Stimulated activated CD8-positive, alpha-beta memory T cell treated with anti-CD3 and anti-CD28 coated beads, Interleukin-12 subunit alpha, Interleukin-12 subunit beta, amount 100 ng/mL, for 4 hours (primary cell): ENCODE measurements around the gene TTYH2.
A peak's percentile ranks its signal among the peaks of the same experiment; 100 is the strongest.
"Not testable (repeated sequence)": the region's sequence is repeated elsewhere in the genome, so short reads cannot be mapped to it uniquely, and the experiment has no call there.

Experiments used
- DNase-seq: peaks from one replicate; pipeline ENCODE4 v3.0.0-alpha.2; 2020; ENCODE audit warnings: low read depth

Gene TTYH2, protein sequence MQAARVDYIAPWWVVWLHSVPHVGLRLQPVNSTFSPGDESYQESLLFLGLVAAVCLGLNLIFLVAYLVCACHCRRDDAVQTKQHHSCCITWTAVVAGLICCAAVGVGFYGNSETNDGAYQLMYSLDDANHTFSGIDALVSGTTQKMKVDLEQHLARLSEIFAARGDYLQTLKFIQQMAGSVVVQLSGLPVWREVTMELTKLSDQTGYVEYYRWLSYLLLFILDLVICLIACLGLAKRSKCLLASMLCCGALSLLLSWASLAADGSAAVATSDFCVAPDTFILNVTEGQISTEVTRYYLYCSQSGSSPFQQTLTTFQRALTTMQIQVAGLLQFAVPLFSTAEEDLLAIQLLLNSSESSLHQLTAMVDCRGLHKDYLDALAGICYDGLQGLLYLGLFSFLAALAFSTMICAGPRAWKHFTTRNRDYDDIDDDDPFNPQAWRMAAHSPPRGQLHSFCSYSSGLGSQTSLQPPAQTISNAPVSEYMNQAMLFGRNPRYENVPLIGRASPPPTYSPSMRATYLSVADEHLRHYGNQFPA

DNA sequence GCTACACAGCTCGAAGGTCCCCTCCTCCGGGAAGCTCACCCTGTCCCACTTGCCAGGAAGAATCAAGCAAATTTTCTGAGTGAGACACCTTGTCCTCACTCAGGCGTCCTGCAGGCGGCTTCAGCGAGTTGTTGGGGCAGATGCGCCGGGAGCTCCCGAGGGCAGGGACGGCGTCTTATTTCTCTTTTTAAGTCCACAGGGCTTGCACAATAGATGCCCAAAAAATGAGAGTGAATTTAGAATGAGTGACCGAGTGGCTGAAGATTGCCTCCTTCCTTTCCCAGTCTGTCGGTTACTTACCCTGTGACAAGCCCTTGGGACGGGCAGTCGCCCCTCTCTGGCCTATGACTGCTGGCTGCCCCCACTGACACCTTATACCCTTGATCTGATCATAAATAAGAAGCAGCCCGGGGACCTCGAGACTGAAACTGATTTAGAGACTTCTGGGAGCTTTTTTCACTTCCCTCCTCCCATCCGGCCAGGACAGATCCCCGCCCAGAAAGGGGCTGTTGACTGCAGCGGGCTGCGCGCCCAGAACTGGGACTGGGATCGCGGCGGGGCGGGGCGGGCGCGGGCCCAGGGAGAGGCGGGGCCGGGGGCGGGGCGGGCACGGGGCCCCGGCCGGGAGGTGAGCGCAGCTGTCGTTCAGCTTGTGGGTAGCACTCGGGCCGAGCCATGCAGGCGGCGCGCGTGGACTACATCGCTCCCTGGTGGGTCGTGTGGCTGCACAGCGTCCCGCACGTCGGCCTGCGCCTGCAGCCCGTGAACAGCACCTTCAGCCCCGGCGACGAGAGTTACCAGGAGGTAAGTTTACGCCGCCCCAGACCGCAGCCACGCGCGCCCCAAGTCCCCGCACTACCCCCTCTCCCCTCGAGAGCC is at the start of gene TTYH2:
TTYH2 (plus strand) TSS at position 659 of the 879 bp plus-strand sequence; CDS start at position 676, 17 bp downstream.
- peak; percentile 59 for DNase-seq

DNA sequence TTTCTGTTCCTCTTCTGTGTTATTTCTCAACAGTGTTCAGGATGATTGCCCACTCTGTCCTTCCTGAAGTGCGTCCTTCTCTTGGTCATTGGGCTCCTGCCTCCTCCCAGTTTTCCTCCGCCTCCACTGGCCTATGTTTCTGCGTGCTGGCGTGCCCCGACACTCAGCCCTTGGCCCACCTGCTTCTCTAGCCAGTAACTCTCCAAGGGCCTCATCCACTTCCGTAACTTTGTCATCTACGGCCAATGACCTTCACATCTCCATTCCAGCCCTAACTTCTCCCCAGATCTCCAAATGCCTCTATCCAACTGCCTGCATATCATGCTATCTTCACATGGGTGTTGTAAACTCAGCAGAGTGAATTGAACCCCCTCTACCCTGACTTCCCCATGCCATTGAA is 49.5 kb upstream of the TTYH2 start:
- no peak for DNase-seq

DNA sequence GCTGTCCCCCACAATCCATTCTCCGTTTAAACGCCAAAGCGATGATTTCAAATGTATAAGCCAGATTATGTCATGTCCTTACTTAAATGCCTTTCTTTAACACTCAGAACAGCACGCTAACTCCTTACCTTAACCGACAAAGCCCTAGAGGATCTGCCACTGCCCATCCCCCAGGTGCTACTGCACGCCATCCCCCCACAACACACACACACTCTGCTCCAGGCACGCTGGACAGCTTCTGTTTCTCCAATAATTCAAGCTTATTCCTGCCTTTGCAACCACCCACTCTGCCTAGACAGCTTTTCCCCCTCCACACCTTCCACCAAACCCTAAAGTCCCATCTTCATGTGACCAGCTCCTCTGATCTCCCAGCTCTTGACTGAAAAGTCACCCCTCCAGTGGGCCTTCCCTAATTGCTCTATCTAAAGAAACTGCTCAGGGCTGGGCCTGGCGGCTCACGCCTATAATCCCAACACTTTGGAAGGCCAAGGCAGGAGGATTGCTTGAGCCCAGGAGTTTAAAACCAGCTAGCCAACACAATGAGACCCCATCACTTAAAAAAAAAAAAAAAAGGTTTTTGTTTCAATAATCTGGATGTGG is 48.8 kb upstream of the TTYH2 start:
- no peak for DNase-seq

DNA sequence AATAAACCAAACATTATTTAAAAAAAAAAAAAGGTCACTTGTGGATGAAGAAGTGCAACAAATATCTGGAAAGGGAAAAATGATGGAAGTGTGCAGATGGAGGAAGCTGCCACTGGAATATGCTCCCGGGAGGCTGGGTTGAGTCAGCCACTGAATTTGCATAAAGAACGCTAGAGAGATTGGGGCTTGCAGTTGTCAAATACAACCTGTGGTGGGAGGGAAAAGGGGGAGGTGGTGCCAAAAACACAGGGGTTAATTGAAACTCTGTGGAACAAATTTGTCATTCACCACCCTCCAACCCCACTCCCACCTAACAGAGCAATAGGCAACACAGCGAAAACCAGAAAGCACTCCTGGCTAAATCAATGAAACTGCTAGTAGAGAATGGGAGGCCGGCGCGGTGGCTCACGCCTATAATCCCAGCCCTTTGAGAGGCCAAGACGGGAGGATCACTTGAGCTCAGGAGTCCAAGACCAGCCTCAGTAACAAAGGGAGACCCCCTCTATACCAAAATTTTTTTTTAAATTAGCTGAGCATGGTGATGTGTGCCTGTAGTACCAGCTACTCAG is 47.5 kb upstream of the TTYH2 start:
- no peak for DNase-seq

DNA sequence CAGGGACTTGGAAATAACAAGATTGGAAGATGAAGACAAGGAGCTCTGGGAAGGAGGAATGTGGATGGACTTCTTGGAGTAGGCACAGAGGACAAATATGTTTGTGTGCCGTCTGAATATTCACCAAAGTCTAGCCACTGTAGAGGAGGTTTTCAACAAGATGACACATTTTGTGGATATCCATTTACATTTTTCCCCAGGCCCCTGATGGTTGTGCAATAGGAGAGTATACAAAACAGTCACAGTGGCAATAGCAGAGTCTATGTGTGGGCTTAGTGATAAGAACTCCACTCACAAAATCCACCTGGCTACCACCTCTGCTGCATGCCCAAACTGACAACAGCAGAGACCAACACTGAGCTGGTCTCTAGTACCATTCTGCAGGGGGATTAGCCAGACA is 42.4 kb upstream of the TTYH2 start:
- DNase-seq, result no peak

DNA sequence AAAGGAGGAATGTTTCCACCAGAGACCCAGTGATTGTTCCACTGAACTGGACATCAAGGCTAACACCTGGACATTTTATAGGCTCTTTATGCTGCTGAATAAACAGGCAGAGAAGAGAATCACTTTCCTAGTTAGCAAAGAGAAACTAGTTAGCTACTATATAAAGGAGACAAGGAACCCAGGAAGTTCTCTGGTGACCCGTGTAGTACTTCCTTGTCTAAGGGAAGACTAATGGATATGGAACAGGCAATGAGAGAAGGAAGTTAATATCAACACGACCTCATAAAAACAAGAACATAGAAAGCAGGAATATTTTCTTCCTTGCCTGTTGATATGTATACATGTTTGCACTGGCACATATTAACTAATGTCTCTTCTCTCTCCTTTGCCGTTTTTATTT is 40.7 kb upstream of the TTYH2 start:
- no peak for DNase-seq

DNA sequence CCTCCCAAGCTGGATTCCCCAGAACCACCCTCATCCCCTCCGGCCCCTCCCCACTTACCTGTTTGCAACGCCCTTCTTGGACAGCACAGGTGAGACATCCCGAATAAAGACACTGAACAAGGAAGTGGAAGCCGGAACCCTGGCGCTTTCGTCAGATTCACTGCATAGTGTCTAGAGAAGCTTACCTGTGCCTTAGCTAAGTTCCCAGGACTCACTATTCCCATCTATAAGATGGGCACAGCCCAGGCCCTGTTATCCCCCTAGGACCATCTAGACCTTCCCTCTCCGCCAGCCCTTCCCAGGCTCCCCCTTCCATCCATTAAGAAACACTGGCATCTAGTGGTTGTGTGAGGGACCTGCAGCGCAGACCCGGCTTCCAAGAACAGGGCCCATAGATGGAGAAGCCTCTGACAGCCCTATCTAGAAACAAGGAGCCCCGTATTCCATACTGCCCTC is 36.8 kb upstream of the TTYH2 start:
- DNase-seq, result no peak

DNA sequence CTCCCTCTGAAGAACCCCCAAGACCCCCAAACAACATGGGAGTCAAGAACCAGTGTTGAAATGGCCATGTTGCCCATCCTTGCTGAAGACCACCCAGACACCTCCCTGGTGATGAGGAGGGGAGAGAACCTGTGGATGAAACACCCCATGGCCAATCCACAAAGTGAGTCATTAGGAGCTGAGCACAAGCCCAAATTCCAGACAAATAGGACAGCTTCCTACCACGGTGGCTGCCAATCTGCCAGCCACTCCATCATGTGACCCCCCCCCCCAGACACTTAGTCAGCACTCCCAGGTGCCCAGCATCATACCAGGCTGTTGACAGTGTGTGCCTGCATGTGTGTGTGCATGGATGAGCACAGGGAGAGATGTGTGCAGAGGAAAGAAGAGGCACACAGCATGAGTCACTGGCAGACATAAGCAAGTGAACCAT is 36.3 kb upstream of the TTYH2 start:
- DNase-seq, result no peak

DNA sequence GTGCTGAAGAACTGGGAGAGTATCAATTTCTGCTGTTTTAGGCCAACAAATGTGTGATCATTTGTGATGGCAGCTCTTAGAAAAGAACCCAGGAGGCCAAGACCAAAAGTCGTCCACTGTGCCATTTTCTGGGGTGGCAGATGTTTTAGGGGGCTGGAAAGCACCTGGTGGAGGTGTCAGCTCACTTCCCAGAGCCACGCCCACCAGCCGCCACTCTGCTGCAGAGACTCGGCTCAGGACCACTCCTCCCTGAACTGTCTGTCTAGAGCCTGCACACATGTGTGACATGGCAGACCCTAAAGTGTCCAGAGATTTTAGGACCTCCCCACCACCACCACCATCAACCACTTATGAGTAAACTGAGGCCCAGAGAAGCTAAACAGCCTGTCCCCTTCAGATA is 33.8 kb upstream of the TTYH2 start:
- DNase-seq, result no peak

DNA sequence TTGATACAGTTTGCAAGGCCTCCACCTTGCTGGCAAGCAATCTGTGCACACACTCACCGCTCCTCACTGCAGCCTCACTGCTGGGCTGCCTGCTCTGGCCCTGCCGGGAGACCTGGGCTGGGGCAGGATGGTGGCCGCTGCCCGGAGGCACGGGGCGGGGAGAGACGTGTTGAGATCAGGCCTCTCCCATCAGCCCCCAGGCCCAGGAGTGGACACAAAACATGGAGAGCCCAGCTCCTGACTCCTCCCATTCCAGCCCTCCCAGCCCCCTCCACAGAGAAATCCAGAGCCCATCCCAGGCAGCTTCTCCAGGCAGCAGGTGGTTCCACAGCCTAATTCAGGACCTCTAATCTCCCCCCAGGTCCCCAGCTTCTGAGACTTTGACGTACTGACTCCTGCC is 33.0 kb upstream of the TTYH2 start:
- no peak for DNase-seq

DNA sequence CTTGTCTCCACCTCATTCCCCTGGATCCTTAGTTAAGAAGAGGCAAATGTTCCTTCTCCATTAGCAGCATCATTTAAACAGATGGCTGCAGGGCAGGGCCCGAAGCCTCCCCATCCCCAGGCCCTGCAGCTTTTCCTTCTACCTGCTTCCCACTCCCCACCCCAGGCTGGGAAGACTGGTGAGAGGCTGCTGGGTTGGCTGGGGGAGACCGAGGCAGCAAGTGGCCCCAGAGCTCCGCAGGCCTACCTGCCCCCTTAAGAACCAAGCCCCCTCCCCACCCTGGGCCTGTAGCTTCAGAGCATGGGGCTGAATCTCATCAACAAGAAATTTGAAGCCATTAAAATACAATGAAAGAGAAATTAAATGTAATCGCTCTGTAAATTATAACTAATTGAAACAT is 32.0 kb upstream of the TTYH2 start:
- no peak for DNase-seq

DNA sequence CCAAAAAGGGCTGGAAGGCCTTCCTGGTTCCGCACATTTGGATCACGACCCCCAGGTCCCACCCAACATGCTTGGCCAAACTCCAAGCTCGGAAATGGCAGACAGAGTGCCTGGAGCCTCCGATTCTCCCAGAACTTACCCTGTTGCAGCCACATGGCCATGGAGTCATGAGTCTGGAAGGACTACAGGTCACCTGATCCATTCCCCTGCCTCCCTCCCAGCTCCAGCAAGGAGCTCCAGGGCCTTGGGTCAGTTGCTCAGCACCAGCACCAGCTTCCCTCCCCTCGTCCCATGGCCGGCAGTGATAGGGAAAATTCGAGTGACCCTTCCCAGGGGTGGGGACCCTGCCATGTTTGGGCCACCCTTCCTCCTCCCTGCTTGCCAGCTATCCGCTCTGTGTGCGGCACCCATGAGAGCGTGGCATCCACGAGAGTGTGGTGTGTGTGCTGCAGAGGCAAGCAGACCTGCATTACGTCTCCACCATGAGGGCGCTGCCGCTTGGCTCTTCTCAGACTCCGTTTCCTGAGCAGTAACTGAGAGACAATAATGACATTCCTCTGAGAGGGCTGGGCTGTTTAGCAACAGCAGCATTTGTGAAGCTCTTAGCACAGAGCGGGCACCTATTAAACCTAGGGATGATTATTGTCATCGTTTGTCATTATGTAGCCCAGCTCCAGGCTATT is 31.2 kb upstream of the TTYH2 start:
- DNase-seq, result no peak

DNA sequence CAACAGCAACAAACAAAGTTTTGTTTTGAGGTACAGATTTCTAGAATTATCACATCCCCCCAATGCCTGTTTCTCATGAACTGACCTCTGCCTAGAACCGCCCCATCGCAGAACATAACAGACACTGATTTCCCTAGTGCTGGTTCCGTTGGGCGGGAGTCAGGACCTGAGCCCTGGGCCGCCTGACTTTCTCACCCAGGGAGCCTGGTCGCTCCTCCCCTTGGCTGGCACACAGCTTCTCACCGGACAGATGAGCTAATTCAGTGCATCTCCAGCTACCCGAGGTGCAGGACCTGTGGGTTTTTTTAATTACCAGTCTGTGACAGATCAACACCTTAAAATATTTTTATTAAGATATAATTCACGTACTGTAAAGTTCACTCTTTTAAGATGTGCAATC is 30.0 kb upstream of the TTYH2 start:
- no peak for DNase-seq

DNA sequence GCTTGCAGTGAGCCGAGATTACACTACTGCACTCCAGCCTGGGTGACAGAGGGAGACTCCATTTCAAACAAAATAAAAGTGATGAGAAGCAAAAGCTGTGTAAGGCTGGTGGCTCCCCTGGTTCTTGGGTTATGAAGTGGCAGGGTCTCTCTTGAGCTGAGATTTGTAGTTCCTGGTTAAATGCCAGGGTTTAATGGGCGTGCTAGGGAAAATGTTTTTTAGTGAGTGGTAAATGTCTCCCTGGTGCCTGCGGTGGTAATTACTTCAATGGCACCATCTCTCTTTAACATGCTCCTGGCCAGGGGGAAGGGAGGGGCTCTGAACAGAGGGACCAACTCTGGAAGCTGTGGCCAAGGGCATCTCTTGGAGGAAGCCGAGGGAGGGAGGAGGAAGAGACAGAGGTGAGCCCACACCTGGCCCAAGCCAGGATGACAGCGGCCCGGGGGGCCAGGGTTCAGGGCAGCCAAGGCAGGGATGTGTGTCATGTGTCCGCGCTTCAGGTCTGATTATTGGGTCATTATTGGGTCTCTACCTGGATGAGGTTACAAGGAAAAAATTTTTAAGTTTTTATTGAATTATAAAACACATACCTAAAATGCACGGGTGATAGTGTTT is 27.7 kb upstream of the TTYH2 start:
- no peak for DNase-seq

DNA sequence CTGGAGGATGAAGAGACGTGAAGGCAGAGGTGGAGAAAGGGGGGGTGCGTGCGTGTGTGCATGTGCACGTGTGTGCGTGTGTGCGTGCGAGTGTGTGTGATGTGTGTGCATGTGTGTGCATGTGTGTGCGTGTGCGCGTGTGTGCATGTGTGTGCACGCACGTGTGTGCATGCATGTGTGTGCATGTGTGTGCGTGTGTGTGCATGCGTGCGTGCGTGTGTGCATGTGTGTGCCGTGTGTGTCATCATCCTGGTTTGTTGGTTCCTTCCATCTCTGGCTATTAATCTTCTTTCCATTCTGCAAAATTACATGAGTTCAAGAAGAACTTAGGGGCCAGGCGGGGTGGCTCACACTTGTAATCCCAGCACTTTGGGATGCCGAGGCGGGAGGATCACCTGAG is 26.9 kb upstream of the TTYH2 start:
- DNase-seq, result no peak

DNA sequence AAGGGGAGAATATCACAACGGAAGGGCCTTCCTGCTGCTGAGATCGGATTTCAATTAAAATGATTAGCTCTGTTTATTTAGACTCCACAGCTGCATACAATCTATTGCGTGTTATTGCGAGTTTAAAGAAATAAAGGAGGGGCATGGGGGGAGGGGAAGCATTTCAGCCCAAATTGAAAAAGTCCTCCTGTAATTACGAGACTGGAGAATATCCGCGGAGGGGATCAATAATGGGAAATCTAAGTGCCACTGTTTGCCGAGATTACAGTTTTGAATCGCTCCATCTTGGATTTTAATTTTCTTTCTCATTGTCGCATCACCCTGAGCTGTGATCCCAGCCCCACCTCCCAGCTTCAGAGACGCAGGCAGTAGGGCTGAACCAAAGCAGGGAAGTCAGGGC is 25.6 kb upstream of the TTYH2 start:
- no peak for DNase-seq

DNA sequence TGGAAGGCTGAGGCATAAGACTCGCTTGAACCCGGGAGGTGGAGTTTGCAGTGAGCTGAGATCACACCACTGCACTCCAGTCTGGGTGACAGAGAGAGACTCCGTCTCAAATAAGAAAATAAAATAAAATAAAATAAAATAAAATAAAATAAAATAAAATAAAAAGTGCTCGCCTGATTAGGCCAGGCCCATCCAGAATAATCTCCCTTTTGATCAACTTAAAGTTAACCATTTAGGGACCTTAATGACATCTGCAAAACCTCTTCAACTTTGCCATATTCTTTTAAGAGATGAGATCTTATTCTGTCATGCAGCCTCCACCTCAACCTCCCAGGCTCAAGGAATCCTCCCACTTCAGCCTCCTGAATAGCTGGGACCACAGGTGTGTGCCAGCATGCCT is 24.7 kb upstream of the TTYH2 start:
- DNase-seq, result not testable (repeated sequence)

DNA sequence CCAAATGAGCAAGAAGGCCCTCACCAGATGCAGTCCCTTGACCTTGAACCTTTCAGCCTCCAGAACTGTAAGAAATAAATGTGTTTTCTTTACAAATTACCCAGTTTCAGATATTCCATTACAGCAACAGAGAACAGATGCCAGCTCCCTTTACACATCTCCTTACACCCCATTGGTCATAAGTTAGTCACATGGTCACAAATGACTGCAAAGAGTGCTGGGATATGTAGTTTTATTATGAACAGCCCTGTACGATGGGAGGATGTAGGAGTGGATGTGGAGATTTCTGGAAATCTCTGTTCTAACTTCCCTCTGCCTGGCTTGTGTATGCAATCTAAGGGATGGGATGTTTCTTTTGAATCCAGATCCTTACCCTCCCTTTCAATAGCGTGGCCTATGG is 23.2 kb upstream of the TTYH2 start:
- no peak for DNase-seq

DNA sequence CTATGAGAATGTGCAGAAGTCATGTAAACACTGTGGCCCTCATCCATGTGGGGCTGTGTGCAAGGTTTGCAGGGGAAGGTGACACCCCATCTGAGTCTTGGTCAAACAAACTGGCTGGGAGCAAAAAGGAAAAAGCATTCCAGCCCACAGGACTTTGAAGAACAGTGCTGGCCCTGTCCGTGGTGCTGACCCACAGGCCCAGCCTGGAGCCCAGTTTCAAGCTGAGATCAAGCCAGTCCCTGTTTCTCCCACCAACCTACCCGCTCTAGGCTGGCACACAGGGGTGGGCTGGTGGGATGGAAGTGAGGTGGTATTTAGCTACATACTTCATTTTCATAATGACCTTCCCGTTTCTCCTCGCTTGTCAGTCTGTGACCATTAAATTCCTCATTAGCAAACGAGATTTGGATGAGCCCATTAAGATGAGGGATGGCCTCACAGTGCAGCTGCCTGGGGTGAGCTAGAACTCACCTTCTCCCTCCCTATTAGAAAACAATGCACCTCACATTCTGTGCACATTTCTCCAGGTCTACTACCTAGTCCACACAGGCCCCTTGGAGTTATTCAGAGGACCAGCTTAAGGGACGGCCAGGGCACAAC is 22.5 kb upstream of the TTYH2 start:
- DNase-seq, result no peak

DNA sequence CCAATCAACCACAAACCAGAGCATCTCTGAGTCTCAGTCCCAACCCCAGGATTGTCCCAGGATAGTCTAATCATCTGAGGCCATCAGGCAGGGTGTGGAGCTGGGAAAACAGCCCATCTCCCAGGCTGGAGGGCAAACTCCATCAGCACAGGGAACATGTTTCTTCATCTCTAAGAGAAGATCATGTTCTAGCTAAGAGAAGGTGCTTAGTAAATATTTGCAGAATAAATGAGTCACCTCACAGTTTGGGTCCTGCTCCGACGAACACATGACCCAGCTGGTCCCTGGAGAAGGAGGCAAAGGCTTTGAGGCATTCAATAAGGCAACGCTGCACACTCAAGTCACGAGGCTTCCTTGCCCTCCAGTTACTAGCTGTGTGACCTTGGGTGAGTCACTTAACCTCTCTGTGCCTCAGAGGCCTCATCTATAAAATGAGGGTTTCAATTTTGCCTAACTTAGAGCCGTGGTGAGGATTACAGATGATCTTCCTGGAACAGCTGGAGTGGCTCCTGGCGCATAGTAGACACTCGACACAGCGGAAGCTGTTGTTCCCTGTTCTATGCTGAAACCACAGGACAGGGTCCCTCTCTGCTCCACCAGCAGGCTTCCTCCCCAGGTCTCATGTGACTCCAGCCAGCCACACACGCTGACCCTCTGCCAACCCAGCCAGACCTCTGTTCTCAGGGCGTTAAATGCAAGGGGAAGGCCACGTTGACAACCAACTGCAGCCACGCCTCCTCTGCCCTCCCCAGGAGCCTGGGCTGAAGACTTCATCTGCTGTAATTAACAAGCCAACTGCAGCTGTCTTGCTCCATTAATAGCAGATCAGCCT is 20.2 kb upstream of the TTYH2 start:
- no peak for DNase-seq
